ENCODE measurements around the gene TBC1D22A.

TBC1D22A gene

GRCh38 chr22:47093720-47094119, 331.3 kb downstream of the TBC1D22A start:
- no peak for FAIRE-seq

DNA sequence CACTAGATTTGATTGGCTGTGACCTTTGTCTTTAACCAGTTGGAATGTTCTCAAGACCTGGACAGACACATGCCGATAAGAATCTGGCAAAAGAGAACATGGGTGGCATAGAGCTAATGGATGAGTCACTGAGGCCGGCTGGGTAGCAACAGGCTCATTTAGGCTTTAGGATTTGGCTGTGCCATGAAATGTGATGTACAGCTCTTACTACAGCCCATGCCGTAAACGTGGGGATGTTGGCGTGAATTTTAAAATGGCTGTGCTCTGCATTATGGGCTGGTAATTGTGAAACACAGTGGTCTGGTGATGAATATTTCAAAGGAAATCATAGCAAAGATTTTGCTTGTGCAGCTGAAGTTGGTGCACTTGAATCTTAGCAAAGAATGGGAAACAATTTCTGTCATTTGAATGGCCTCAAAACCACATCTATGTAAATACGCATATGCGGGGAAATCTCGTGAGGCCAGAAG, 332.4 kb downstream of the TBC1D22A start:
- FAIRE-seq: no peak

DNA sequence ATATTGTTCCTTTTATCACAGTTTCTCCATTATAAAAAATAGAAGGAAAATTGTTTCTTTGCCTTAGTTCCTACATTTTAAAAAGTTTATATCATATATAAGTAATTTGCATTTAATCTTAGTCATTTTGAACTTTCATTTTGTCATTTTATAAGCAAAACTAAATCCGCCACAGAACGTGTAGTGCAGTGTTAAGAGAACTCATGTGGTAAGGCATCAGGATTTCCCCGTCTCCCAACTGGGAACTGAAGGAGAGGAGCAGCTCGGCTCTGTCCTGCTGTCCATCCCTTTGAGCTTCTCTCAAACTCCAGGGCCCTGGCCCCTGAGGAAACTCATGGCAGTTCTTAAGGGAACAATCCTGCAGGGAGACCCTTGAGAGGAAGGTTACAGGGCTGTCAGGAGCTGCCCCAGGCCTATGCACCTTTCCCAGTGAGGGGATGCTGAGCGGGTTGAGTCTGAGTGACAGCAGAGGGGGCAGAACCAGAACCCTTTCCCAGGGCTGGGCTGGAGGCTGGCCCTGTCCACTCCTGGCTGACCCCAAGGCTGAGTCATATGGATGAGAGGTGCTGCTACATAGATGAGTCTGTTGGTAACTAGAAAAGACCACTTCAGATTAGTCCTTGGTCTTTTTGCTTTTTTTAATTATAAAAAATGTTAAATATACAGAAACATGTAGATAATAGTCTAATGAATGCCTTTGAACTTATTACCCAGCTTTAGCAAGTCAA, 333.1 kb downstream of the TBC1D22A start:
- no peak for FAIRE-seq

DNA sequence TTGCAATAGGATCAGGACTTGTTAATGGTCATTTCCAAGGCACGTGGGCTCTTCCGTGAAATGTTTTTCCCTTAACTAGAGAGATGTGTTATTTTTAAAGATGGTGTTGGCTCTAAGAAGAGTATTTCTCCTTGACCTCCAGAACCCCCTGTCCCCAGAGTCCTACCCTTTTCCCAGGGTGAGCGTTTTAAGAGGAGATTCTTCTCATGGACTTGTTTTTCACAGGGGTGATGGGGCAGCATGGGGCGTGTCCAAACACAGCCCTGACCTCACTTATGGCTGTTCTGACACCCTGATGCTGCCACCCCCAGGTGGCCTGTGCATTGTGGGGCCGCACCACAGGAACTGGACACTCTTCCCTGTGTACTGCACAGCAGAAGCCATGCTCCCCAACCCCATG, 335.7 kb downstream of the TBC1D22A start:
- FAIRE-seq: no peak

GRCh38 chr22:47098554-47098953, 336.1 kb downstream of the TBC1D22A start:
- FAIRE-seq: no peak

- FAIRE-seq: no peak
Measured at GRCh38 chr22:47100019-47100418, 337.6 kb downstream of the TBC1D22A start.

GRCh38 chr22:47100646-47101200, 338.3 kb downstream of the TBC1D22A start:
- FAIRE-seq: no peak

GRCh38 chr22:47101321-47101885, 339.0 kb downstream of the TBC1D22A start:
- no peak for FAIRE-seq

DNA sequence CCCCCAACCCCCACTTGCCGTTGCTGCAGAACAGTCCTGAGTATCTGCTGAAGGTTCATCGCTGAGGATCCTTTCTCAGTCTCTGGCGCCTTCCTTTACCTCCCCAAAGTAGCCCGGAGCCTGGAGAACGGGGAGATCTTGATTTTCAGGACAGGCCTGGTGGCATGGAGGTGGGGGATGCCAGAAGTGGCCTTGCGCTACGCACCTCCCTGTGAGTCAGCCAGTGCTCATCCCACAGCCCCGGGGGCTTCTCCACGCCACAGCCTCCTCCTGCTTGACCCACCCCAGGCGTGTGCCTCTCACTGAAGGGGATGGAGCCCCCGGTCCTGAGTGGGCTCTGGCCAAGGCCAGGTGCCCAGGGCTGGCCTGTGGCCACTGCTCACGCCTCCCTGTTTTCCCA, 339.6 kb downstream of the TBC1D22A start:
- no peak for FAIRE-seq

DNA sequence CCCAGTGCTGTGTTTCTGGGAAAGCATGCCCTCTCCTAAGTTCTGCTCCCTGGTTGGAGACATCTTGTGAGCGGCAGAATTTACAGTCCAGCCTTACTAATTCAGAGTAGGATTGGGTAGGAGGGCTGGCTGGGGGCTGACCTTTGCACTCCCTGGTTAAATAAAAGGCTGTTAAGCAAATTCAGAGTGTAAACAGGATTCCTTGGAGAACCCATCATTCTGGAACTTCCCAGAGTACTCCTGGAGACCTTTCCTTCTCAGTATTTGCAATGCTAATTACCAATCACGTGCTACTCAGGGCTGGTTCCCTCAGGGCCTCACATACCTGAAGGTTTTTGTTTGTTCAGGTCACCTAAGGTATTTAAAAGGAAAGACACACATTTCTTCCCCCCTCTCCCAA, 340.2 kb downstream of the TBC1D22A start:
- FAIRE-seq: no peak

DNA sequence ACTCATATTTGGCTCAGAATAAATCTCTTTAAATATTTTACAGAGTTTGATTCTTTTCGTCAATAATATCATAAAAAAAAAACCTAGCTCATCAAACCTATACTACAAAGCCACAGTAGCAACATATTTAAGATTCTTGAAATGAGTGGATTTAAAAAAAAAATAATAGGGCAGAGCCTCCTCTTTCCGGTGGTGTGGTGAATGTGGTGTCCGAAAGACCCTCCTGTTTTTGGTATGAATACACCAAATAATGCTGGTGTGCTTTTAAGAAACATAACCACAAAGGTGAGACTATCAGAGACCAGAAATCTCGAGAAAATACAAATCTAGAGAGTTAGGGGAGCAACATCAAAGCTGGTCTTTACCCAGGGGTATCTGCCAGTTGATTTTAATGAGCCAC, 342.6 kb downstream of the TBC1D22A start:
- FAIRE-seq: no peak

DNA sequence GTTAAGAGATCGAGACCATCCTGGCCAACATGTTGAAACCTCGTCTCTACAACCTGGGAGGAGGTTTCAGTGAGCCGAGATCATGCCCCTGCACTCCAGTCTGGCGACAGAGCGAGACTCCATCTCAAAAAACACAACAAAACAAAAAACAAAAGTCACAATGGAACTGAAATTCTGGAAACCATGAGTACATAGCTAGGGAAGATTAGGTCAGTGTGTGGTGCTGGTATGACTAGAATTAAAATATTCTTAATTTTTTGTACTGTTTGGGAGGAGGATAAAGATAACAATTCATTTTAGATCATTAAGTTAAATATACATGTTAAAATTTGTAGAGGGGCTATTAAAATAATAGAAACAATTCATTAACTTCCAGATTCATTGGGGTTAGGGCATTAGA, 344.4 kb downstream of the TBC1D22A start:
- FAIRE-seq: no peak

- no peak for FAIRE-seq
Measured at GRCh38 chr22:47107431-47107830, 345.0 kb downstream of the TBC1D22A start.

GRCh38 chr22:47110817-47111443, 348.5 kb downstream of the TBC1D22A start:
- no peak for FAIRE-seq

DNA sequence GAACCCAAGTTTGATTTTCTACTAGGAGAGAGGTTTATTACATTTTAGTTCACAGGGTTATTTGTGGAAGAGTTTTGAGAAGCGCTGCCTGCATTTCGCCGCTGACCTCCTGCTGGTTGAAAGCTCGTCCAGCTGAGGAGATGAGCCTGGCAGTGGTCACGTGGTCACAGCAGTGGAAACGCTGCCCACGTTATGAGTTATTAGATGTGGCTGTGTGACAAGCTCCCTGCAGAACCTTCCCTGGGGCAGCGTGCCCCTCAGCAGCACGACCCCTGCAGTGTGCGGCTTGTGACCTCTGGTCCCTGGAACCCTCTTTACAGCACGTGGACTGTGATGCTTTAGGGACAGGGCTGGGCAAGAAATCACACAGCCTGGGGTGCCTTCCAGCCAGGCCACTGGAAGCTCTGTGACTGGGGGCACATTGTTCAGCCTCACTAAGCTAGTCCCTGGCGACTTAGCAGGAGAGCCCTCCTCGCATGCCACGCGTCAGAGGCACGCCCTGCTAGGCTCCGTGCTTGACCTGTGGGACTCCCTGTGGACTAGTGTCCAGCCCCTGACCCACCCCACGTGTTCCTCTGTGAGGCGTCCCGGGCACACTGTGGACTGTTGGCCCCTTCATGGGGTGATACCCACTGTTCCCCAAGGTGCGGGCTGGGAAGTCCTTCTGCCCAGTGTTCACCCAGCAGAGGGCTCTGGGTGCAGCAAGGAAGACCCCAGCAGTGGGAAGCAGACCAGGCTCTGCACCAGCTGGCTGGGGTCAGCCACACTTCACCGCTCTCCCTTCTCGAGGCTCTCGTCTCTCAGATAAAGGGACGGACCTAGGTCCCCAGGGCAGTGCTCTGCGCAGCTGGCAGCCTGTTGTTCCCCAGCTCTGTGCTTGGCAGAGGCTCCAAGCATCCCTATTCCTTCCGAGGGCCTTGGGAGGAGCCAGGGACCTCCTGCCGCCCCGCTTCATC, 349.5 kb downstream of the TBC1D22A start:
- FAIRE-seq: no peak

GRCh38 chr22:47112582-47112965, 350.1 kb downstream of the TBC1D22A start:
- no peak for FAIRE-seq

GRCh38 chr22:47112994-47113852, 350.8 kb downstream of the TBC1D22A start:
- FAIRE-seq: no peak

- FAIRE-seq: no peak
Measured at GRCh38 chr22:47113853-47114415, 351.5 kb downstream of the TBC1D22A start.

- no peak for FAIRE-seq
Measured at GRCh38 chr22:47114813-47115517, 352.5 kb downstream of the TBC1D22A start.

DNA sequence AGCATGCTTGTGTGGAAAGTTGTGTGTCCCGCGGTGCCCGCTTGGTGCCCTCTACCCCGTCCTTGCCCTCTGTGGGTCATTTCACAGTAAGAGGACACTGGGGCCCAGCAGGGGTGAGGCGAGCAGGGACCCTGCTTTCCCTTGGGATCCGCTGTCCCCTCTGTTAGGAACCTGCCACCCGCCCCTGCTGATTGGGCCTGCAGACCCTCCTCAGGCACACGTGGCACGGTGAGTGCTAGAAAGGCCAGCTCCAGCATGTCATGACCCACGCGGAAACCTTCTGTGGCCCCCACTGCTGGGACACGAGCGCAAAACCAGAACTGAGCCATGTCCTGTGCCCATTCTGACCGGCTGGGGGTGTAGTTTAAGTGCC, 353.1 kb downstream of the TBC1D22A start:
- no peak for FAIRE-seq

DNA sequence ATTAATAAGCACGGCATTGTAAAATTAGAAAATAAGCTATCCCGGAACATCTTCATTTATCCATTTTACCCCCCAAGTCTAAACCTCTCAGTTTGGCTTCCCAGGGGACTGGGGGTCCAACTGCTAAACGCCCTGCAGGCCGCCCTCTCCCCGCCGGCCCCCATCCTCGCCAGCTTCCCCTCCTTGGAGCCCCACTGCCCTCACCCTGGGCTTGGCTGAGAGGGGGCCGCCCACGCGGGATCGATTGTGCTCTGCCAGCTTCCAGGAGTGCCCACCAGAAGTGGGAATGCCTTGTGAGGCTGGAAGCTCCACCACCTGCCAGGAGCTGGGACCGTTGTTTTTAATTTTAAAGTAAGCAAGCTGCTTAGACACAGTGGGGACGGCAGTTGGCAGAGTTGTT, 353.5 kb downstream of the TBC1D22A start:
- no peak for FAIRE-seq
